HG03469 (cell line): ENCODE results near the gene ARPC5L.
A peak's percentile ranks its signal among the peaks of the same experiment; 100 is the strongest.
"Not testable (repeated sequence)": the region's sequence is repeated elsewhere in the genome, so short reads cannot be mapped to it uniquely, and the experiment has no call there.

Experiments
- ATAC-seq: cut with Tn5 transposase; IDR thresholded peaks from one replicate; pipeline ENCODE4 v1.9.1; 2021; ENCODE audit warnings: mild to moderate bottlenecking, moderate library complexity, moderate number of reproducible peaks; ENCODE audit not compliant: unreplicated experiment

Gene ARPC5L

DNA sequence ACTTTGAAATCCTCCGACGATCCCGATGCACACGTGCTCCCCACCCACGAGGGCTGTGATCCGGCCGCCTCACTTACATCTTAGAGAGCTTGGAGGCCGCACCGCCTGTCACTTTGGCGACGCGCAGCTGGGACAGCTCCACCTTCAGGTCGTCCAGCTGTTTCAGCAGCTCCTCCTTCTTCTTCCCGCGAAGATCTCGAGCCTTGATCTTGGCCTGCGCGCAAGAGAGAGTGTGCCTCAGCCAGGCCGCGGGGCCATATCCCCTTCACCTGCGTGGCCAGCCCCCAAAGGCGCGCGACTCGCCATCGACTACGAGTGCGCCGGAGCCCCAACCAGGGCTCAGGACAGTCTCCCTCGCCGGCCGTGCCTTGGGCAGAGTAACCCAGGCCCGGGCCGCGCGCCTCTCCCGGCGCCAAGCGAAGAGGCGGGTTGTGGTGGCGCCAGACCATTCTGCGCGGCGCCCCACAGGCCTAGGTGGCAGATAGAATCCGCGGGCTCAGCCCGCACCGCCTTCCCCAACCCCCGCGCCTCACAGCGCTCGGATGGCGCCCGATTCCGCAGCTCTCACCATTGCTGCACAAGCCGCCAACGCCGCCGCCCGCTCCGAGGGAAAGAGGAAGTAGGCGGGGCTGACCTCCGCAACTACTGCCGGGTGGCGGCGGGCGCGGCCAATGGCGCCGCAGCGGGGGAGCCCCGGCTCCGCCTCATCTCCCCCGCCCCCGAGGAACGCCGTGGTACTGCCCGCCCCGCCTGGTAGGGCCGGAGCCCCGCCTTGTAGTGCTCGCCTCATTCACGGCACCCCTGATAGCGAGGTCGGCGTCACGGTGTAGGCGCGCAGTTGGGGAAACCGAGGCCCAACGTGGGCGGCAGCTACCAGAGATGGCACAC, at the start of gene ARPC5L, which contains the start of gene RPL35:
Gene ARPC5L, plus strand, starts transcription at position 789 of the 888 bp plus-strand sequence. CDS start 7,161 bp downstream, outside the sequence.
Gene RPL35, minus strand, starts transcription at position 616 of the 888 bp plus-strand sequence. Its CDS starts 45 bp downstream, at position 571.
- ATAC-seq, result peak; percentile 63

DNA sequence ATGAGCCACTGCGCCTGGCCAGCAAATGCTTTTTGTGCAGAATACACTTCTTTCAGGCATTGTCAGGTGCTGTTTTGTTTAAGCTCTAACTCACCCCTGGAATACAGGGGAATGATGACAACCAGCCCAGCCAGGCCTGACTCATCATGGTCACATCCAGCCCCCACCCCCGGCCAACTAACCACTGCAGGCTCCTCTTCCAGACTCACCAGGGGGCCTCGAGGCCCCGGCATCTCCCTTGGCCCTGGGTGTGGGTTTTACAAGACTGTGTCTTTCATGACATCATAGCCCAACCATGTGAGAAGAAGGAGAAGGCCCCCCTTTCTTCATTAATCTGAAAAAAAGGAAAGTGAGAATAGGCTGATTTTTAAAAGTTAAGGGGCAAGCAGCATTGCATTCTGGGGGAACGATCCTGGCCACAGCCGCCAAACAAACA, 49.5 kb upstream of the ARPC5L start:
- ATAC-seq, result no peak

DNA sequence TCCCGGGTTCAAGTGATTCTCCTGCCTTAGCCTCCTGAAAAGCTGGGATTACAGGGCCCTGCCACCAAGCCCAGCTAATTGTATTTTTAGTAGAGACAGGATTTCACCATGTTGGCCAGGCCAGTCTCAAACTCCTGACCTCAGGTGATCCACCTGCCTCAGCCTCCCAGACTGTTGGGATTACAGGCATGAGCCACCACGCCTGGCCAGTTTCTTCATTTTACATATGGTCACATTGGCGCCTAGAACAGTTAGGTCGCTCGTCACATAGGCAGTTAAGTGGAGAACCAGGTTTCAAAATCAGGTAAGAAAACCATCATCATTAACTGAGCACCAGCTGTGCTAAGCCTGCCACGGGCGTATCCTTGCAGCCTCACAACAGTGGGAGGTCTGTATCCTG, 48.9 kb upstream of the ARPC5L start:
- no peak for ATAC-seq

DNA sequence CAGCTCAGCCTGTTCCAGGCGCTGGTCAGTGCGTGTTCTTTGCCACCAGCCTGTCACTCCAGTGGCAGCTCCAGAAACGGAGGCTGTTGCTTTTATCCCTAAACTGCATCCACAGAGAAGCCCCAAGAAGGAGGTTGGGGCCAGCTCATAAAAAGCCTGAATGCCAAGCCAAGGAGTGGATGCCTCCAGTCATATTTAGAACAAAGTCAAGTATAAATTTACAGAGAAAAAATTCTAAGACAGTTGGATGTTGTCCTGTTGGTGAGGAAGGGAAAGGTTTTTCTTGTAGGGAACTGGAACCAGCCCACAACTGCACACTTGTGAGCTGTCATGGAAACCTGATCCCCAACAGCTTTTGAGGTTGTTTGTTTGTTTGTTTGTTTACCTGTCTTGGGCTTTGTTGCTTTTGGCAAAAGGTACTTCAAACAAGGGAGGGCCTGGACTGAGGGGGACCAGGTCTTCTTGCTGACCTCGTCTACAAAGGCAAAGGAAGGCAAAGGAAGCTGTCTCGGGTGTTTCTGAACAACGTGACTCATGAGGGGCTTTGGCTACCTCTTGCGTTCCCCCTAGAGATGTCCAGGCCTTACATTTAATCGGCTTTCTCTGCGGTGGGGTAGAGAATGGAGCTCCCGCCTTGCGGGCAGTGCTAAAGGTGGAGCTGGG, 48.3 kb upstream of the ARPC5L start:
- no peak for ATAC-seq

DNA sequence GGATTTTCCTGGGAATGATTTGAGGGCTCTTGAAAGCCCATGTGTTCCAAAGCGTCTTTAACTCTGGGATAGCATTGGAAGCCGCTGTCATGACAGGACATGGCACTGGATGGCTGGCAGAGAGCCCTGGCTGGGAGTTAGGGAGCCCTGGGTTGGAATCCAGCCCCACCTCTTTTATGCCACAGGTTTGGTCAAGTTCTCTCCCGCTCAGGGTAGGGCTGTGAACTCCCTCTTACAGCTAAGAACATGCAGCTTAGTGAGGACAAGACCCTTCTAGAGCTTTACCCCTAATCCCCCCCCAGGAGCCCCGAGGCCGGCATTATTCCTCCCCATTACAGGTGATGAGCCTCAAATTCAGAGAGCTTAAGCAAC, 47.8 kb upstream of the ARPC5L start:
- no peak for ATAC-seq

DNA sequence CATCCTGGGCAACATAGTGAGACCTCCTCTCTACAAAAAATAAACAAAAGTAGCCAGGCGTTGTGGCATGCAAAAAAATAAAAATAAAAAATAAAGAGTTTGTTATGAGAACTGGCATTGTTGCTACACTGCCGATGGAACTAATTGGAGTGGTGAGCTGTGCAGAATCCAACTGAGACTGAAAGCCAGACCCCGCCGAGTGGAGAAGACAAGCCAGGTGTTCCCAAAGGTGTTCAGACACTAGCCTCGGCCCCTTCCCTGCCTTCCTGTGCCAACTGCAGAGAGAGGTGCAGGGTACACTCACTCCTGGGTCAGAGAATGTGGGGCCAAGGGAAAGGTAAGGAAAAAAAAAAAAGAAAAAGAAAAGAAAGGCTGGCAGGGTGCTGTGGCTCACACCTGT, 46.3 kb upstream of the ARPC5L start:
- no peak for ATAC-seq

DNA sequence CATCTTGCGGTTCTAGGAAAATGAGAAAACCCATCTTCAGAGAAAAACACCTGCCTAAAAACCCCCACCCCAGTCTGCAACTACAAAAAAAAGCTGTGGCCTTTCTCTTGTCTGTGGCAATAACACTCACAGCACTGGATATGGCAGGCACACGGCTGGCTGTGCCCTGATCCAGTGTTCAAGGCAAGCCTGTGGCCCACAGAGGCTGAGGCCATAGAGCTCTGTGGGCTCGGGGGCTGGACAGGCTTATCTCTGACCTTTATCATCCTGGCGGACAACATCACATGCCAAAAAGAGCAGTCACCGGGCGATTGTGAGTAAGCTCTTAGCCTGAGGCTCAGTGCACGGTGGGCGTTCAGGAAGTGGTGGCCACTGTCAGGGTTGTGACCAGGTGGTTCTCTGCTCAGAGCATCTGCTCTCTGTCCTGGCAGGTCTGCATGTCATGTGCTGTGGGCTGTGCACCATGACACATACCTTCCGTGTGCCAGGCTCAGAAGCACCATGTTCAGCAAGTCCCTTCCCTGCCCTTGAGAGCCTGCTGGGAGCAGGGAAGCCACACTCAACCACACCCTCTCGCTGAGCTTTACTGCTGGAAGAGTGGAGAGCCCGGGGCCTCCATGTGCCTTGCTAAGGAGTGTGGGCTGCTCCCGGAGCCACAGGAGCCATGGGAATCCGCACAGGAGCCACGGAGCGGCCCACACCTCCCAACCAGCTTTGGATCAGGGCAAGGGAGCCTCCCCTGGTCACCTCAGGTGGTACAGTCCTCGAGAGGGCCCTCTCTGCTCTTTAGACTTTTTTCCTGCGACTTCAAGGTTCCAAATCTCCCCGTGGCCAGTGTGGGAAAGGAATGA, 43.3 kb upstream of the ARPC5L start:
- no peak for ATAC-seq

DNA sequence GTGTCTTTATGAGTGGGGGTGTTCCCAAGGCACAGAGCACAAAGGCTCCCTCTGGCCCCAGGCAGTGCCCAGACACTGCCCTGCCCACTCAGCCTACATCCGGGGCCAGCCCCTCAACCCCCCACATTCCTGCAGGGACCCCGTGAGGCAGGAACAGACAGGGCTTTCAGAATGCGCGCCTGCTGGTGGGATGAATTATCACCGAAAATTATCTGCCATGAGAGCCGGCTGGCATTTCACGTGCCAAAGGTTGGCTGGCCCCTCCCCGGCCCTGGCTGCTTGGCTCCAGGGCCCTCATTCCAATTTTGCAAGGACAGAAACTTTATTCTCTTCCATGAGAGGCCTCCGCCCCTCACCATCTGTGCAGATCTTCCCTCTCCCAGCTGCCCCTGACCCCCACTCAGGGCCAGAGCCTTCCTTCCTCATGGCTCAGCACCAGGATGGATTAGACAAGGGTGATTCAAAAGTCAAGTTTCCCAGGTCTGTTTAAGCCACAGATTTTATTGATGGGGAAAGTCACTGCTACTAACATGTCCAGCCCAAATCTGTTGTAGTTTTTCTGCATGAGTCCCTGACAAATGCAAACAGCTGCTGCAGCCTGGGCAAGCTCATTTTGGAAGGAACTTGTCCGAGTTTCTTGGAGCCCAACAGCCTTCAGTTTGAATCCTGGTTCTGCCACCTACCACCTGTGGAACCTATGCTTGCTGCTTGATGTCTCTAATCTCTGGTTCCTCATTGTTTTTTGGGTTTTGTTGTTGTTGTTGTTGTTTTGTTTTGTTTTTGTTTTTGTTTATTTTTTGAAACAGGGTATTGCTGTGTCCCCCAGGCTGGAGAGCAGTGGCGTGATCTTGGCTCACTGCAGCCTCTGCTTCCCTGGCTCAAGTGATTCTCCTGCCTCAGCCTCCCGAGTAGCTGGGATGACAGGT, 41.0 kb upstream of the ARPC5L start:
- no peak for ATAC-seq

DNA sequence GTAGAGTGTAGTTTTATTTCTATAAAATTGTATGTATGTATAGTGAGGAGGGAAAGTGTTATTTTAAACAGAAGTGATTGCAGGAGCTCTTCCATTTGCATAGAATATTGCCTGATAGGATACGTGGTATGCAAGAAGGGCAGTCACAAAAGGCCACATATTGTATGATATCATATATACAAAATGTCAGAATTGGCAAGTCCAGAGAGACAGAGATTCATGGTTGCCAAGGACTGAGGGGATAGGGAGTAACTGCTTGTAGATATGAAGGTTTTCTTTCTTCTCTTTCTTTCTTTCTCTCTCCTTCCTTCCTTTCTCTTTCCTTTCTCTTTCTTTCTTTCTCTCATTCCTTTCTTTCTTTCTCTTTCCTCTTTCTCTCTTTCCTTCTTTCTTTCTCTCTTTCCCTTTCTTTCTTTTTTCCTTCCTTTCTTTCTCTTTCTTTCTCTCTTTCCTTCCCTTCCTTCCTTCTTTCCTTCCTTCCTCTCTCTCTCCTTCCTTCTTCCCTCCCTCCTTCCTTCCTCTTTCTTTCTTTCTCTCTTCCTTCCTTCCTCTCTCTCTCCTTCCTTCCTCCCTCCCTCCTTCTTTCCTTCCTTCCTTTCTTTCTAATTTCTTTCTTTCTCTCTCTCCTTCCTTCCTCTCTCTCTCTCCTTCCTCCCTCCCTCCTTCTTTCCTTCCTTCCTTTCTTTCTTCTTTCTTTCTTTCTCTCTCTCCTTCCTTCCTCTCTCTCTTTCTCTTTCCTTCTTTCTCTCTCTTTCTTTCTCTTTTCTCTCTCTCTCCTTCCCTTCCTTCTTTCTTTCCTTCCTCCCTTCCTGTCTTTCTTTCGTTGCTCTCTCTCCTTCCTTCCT, 33.2 kb upstream of the ARPC5L start:
- no peak for ATAC-seq

DNA sequence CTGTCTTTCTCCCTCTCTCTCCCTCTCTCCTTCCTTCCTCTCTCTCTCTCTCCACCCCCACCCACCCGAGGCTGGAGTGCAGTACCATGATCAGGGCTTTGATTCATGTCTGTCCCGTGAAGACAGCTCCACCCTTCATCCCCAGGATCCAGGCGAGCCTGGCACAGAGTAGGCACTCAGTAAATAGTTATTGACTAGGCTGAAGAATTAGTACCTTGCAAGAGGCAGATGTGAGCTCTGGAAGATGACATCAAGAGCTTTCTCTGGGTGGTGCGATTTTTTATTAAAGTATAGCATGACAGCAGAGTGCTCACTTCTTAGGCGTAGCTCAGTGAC, 32.6 kb upstream of the ARPC5L start:
- ATAC-seq, result no peak

DNA sequence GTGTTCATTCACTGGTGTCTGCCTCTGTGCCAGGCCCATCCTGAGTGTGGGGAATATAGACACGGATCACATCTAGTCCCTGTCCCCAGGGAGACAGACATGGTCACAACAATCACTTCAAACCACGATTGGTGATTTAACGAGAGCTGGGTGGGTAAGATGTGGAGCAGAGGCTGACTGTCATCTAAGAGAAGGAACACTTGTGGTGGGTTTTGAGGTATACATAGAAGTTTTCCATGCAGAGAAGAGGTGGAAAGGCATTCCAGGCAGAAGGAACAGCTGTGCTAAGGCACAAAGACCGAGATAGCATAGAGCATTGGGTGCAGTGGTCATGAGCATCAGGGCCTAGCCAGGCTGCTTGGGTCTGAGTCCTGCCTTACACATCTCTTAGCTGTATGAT, 31.3 kb upstream of the ARPC5L start:
- no peak for ATAC-seq

DNA sequence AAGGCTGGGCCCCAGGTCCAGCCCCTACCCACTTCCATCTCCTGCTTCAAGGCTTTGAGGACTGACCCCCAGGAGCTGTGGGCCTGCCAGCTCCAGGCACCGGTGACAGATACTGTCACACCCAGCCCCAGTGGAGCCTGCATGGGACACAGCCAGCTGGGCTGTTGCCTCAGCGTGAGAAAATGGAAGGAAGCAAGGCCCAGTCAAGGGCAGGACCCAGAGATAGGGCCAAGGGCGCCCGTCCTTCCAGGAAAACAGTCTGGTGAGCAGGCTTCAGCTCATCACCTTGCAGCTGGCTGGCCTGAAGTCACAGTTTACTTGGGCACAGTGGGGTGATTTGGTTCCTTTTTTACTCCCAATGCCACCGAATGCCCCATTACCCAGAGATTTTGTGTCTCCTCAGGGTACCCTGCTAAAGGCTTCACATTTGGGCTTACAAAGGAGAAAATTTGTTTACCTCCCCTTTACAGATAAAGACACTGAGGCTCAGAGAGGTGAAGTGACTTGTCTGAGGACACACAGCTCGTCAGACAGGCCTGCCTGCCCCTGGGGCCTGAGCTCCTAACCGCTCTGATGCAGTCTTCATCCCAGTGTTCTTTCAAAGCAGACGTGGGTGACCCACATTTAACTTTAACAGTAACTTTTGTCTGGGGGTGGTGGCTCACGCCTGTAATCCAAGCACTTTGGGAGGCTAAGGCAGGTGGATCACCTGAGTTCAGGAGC, 30.1 kb upstream of the ARPC5L start:
- ATAC-seq, result no peak

DNA sequence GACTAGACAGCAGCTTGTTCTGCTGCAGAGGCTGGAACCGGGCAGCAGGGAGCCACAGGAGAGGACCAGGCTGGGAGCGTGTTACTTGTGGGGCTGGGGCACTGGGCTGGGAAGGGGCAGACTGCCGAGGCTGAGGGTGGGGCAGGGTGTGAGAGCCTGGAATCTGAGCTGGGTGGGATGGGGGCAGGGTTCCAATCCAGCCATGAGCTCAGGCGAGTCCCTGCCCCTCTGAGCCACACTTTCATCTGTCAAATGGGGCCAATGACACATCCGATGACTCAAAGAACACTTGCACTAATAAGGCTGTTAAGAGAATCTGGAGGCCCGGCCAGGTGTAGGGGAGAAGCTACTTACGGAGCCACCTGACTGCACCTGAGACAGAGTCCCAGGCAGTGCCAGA, 27.3 kb upstream of the ARPC5L start:
- ATAC-seq, result no peak

DNA sequence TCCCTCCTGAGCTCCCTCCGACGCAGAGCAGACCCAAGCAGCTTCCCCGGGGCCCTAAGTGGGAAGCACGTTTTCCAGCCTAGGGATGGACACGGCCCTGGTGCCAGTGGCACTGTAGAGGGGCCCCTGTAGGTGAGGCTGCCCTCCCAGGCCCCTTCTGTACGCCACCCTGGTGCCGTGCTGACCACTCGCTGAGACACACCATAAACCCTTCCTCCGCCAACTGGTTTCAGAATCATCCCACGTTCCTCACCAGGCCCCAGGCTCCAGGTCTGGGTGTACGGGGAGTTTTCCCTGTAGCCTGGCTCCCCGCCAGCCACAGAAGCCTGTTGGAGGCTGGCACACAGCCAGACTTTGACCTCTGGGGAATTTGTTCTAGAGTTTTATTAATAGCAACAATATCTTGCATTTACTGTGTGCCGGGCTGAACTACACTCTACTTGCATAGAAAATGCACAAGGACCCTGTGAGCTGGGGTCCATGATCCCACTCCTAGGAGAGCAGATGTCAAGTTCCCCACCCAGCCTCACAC, 26.8 kb upstream of the ARPC5L start:
- no peak for ATAC-seq

DNA sequence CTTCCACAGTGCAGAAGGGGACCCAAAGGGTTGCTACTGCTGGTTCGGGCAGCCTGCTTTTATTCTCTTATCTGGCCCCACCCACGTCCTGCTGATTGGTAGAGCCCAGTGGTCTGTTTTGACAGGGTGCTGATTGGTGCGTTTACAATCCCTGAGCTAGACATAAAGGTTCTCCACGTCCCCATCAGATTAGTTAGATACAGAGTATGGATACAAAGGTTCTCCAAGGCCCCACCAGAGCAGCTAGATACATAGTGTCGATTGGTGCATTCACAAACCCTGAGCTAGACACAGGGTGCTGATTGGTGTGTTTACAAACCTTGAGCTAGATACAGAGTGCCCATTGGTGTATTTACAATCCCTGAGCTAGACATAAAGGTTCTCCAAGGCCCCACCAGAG, 23.8 kb upstream of the ARPC5L start:
- ATAC-seq, result not testable (repeated sequence)

DNA sequence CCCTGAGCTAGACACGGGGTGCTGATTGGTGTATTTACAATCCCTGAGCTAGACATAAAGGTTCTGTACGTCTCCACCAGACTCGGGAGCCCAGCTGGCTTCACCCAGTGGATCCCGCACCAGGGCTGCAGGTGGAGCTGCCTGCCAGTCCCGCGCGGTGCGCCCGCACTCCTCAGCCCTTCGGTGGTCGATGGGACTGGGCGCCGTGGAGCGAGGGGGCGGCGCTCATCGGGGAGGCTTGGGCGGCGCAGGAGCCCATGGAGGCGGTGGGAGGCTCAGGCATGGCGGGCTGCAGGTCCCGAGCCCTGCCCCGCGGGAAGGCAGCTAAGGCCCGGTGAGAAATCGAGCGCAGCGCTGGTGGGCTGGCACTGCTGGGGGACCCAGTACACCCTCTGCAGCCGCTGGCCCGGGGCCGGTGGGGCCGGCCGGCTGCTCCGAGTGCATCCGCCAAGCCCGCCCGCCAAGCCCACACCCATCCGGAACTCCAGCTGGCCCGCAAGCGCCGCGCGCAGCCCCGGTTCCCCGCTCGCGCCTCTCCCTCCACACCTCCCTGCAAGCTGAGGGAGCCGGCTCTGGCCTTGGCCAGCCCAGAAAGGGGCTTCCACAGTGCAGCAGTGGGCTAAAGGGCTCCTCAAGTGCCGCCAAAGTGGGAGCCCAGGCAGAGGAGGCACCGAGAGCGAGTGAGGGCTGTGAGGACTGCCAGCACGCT, 23.2 kb upstream of the ARPC5L start:
- not testable (repeated sequence) for ATAC-seq

DNA sequence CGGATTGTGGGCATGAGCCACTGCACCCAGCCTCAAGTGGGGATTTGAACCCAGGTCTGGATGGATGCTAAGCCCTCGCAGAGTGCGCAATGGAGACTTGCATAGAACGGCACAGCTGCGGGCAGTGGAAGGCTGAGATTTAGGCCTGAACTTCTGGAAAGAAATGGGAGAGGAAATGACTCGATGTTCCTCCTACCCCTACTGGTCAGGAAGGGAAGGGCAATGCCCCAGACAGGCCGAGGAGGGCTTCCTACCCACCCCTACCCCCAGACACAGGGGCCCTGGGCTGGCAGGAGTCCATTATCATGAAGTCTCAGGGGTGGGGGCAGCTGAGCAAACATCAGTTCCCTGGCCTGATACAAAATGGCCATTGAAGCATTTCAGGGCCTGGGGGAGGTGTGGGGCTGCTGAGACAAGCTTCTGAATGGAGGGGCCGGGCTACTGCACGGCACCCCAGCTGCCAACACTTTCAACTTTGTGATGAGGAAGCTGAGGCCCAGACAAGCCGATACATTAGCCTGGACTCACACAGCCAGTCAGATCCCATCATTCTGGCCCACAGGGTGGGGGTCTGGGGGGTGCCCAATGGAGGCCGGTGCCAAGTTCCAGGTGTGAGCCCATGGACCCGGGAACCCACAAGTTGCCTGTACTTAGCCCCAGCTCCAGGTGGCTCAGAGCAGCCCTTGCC, 22.2 kb upstream of the ARPC5L start:
- ATAC-seq, result no peak
